Fibroblast of pulmonary artery (primary cell): ENCODE measurements around the gene LTBP3.

Source experiments
- DNase-seq: peaks from one replicate; pipeline ENCODE4 v3.0.0-alpha.2; 2010; ENCODE audit warnings: low read depth
- H3K4me3 ChIP-seq: replicated peaks from 2 replicates; pipeline ENCODE4 v1.5.1; 2011; ENCODE audit warnings: low read depth, mild to moderate bottlenecking, control low read depth, low read length, moderate library complexity
- TF ChIP-seq, protein P1 (sequence below): IDR thresholded peaks from 2 replicates; pipeline ENCODE4 v1.5.1; 2011; ENCODE audit warnings: mild to moderate bottlenecking, control low read depth, low read length, inconsistent platforms; ENCODE audit errors: missing control alignments

Gene LTBP3

DNA sequence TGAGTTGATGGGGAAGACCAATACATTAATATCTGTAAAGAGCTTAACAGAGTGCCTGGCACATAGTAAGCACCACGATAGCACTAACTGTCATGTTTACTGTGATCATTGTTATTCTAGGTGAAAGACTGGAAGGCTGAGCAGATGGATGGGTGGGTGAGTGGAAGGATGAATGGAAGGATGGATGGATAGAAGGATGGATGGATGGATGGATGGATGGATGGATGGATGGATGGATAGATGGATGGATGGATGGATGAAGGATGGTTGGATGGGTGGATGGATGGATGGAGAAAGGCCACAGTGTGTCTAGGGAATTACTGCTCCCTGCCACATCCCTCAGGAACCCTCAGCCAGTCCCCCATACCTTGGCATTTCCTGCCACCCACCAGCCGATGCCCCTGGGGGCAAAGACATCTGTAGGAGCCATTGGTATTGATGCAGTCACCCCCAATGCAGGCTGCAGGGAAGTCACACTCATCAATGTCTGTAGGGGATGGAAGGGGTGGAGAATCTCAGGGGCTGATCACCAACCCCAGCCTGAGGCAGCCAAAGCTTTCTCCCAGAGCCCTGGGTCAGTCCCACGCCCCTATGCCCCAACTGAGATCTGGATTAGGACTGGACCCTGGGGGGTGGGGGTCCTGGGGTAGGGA lies 15.3 kb downstream of the LTBP3 start:
- no peak overlapping the region for H3K4me3 ChIP-seq
- no peak for DNase-seq
- TF ChIP-seq, protein P1, sequence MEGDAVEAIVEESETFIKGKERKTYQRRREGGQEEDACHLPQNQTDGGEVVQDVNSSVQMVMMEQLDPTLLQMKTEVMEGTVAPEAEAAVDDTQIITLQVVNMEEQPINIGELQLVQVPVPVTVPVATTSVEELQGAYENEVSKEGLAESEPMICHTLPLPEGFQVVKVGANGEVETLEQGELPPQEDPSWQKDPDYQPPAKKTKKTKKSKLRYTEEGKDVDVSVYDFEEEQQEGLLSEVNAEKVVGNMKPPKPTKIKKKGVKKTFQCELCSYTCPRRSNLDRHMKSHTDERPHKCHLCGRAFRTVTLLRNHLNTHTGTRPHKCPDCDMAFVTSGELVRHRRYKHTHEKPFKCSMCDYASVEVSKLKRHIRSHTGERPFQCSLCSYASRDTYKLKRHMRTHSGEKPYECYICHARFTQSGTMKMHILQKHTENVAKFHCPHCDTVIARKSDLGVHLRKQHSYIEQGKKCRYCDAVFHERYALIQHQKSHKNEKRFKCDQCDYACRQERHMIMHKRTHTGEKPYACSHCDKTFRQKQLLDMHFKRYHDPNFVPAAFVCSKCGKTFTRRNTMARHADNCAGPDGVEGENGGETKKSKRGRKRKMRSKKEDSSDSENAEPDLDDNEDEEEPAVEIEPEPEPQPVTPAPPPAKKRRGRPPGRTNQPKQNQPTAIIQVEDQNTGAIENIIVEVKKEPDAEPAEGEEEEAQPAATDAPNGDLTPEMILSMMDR, result no peak

DNA sequence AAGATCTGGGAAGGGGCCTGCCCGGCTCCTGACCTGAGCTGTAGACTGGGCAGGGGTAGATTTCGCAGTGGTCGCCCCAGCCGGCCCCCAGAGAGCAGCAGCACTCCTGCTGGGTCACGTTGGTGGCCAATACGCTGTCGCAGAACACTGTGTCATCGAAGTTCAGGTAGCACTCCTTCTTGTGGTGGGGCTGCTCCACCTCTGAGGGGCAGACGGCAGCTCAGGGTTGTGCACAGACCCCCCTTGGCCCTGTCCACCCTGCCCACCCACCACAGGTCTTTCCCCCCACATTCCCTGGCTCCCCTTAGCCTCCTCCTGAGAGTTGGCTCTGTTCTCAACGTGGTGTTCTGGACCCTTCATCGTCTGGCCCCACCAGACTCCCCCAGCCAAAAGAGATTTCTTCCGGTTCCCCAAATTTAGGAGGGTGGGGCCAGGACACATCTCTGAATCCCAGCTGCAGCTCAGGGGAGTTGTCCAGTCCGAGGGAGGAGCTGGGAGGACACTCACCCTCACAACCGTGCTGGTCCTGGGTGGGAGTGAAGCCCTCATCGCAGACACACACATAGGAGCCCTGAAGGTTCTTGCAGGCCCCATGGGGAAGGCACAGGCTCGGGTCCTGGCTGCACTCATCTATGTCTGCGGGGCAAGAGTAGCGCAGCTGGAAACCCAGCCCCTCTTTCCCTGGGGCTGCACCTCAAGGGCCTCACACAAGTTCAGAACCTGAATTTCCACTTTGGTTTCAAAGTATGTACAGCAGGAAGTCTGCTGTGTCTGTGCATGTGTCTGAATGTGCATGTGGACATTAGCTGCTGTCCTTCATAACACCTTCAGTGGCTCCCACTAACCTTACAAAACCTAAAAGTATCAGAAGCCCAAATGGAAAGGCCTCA lies 16.8 kb downstream of the LTBP3 start:
- DNase-seq, result no peak
- TF ChIP-seq, protein P1, result no peak
- peak overlapping the region; percentile 55 for H3K4me3 ChIP-seq

DNA sequence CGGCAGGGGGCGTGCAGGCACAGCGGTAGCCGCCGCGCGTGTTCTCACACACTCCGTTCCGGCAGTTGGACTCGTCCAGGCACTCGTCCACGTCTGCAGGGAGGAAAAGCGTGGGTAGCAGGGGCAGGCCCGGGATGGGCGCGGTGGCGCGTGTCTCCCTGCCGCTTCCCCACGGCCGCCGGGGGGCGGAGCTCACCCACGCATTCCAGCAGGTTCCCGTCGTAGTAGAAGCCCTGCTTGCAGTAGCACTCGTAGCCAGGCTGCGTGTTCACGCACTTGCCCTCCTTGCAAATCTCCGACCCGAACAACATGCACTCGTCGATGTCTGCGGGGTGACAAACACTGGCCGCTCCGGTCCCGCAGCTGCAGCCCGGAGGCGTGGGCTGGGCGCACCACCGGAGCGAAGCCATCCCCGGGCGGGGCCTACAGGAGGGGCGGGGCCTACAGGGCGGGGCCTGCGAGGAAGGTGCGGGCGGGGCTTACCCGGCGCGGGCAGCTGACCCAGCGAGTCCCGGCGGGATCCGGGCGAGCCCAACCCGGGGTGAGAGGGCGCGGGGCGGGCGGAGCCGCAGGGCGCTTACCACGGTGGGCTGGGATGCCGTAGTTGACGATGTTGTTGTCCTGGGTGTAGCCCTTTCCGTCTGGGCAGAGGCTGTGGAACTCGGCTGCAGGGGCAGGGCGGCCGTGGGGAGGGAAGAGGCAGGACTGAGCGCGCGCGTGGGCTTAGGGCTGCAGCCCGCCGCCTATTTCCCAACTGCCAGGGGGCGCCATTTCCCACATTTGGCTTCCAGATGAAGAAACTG lies 17.7 kb downstream of the LTBP3 start:
- TF ChIP-seq, protein P1, result peak; percentile 67
- DNase-seq, result peak; percentile 88
- peak overlapping the region; percentile 55 for H3K4me3 ChIP-seq

DNA sequence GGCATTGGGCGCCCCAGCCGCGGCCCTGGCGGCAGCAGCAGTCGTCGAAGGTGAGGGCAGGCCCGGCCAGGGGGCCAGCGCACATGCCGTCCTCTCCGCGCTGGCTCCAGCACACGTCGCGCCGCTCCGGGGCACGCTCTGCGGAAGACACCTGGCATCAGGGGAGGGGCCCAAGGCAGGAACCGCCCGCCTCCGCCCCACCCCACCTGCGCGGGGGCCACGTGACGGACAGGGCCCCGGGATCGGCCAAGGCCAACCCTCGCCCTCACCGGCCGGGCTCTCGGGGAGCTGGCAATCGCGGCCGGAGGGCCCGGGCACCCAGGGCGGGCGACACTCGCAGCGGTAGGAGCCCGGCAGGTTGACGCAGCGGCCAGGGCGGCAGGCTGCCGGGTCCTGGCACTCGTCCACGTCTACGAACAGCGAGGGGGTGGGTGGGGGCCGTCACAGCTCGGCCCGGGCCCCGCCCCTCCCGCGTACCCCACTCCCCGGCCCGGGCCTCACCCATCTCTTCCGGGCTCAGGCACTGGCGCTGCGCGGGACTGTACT lies 18.3 kb downstream of the LTBP3 start:
- TF ChIP-seq, protein P1, result no peak
- H3K4me3 ChIP-seq, result peak overlapping the region; percentile 55
- DNase-seq, result no peak

DNA sequence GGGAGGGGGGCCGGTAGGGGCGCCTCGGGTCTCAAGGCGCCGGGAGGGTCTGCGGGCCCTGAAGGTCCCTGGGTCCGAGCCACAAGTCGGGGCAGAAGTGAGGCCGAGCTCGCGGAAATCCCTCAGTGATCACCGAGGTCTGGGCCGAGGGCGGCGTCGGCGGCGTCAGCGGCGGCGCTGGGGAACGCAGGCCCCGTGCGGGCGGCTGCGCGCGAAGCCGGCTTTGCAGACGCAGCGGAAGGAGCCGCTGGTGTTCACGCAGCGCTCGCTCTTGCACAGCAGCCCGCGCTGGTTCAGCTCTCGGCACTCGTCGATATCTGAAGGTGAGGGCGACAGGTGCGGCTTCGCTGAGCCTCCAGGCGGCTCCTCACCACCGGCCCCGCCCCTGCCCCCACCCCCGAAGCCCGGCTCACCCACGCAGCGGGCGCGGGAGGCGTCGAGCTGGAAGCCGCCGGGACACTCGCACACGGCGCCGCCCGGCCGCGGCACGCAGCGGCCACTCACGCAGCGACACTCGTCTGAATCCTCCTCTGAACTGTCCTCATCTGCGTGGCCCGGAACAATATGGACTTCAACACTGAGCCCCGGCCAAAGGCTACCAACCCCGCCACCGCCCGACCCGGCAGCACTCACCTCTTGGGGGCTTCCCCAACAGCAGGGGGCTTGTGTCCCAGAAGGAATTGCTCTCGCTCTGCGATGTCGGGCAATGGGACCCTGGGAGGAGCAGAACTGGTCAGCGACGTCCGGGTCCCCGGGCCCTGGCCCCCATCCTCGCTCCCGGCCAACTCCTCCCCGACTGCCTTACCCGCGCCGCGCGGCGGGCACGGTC lies 19.0 kb downstream of the LTBP3 start:
- no peak for DNase-seq
- TF ChIP-seq, protein P1, result no peak
- no peak overlapping the region for H3K4me3 ChIP-seq
